ENCODE results near the gene ERRFI1.
"Not testable (repeated sequence)": the region's sequence is repeated elsewhere in the genome, so short reads cannot be mapped to it uniquely, and the experiment has no call there.

Gene ERRFI1

DNA sequence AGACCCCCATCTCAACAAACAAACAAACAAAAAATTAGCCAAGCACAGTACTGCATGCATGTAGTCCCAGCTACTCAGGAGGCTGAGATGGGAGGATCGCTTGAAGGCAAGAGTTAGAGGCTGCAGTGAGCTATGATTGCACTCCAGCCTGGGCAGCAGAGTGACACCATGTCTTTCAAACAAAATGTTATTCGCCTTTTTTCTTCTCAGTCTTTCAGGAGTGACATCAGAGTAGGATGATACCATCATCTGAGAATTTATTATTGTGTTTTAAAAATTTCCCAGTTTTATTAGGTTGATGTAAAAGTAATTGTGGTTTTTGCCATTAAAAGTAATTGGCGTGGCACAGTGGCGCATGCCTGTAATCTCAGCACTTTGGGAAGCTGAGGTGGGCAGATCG, 53.8 kb downstream of the ERRFI1 start:
- H3K27ac ChIP-seq (ENCODE audit: low read length), result no peak overlapping the region

DNA sequence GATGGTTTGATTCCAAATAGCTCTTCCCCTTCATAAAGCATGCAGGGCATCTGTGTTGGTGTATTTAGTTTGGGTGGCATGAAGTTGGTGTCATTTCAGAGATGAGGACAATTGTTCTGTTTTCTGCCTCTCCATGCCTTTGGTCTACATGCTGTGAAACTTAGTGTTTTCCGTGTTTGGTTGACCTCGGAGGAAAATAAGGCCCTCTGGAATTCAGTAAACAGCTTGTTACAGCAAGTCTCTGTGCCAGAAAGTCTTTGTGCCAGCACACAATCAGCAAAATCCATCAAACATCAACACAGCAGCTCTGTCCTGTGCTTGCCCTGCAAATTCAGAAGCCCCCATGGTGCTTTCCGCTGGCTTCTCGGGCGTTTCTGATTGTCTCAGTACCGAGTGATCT, 55.1 kb downstream of the ERRFI1 start:
- Histone ChIP-seq H3K27ac (ENCODE audit: low read length) (no peak overlapping the region), H3K4me3 (ENCODE audit: low read length) (no peak overlapping the region), H3K27me3 (ENCODE audit: control insufficient read depth, insufficient read depth, low read length) (no peaks in the 10 kb centered on the region), H3K36me3 (ENCODE audit: control insufficient read depth, low read depth, low read length) (peaks cover 59% of the 10 kb centered on the region), H3K9me3 (ENCODE audit: control insufficient read depth, low read depth, low read length) (no peaks in the 10 kb centered on the region), H3K9ac (ENCODE audit: low read length) (no peak overlapping the region), H3K4me1 (ENCODE audit: control insufficient read depth, low read depth, low read length) (no peaks in the 10 kb centered on the region)

More for the DNA sequence above, 53.8 kb downstream of the ERRFI1 start:
- Histone ChIP-seq H3K9me3 (ENCODE audit: control insufficient read depth, low read depth, low read length) (no peaks in the 10 kb centered on the region), H3K27me3 (ENCODE audit: control insufficient read depth, insufficient read depth, low read length) (no peaks in the 10 kb centered on the region), H3K9ac (ENCODE audit: low read length) (no peak overlapping the region), H3K4me1 (ENCODE audit: control insufficient read depth, low read depth, low read length) (no peaks in the 10 kb centered on the region), H3K4me3 (ENCODE audit: low read length) (no peak overlapping the region), H3K36me3 (ENCODE audit: control insufficient read depth, low read depth, low read length) (peaks cover 56% of the 10 kb centered on the region)

DNA sequence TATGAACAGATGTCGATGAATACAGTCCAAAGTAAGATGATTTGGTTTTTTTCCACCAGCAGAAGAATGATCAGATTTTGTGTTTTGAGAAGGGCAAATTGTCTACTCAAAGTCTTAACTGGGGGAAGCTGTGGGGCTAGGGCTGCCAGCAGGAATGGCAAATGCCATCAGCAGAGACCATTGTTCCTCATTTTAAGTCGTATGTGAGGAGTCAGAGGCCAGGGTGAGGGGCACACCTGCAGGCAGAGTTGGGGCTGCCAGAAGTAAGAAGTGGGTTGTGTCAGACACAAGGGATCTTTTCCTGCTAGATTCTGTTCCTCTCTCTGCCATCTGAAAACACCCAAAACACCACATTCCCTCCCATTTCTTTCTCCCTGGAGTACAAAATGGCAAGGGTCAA, 55.9 kb downstream of the ERRFI1 start:
- peaks cover 65% of the 10 kb centered on the region for H3K36me3 ChIP-seq (ENCODE audit: control insufficient read depth, low read depth, low read length)
- H3K27ac ChIP-seq (ENCODE audit: low read length), result no peak overlapping the region

DNA sequence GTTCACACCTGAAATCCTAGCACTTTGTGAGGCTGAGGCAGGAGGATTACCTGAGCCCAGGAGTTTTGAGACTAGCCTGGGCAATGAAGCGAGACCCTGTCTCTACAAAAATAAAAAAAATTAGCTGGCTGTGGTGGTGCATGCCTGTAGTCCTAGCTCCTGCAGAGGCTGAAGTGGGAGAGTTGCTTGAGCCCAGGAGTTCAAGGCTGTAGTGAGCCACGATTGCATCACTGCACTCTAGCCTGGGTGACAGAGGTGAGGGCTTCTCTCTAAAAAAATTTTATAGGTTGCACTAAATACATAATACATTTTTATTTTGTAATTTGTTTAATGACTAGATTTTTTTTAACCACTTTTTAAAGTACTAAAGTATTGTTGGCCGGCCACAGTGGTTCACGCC, 58.5 kb downstream of the ERRFI1 start:
- Histone ChIP-seq H3K27ac (ENCODE audit: low read length) (no peak overlapping the region), H3K27me3 (ENCODE audit: control insufficient read depth, insufficient read depth, low read length) (no peaks in the 10 kb centered on the region), H3K4me3 (ENCODE audit: low read length) (no peak overlapping the region), H3K9ac (ENCODE audit: low read length) (no peak overlapping the region), H3K36me3 (ENCODE audit: control insufficient read depth, low read depth, low read length) (peaks cover 79% of the 10 kb centered on the region), H3K9me3 (ENCODE audit: control insufficient read depth, low read depth, low read length) (no peaks in the 10 kb centered on the region), H3K4me1 (ENCODE audit: control insufficient read depth, low read depth, low read length) (no peaks in the 10 kb centered on the region)

More for the DNA sequence above, 55.9 kb downstream of the ERRFI1 start:
- no peak overlapping the region for H3K4me3 ChIP-seq (ENCODE audit: low read length)
- no peaks in the 10 kb centered on the region for H3K27me3 ChIP-seq (ENCODE audit: control insufficient read depth, insufficient read depth, low read length)
- no peaks in the 10 kb centered on the region for H3K9me3 ChIP-seq (ENCODE audit: control insufficient read depth, low read depth, low read length)
- H3K4me1 ChIP-seq (ENCODE audit: control insufficient read depth, low read depth, low read length), result no peaks in the 10 kb centered on the region
- H3K9ac ChIP-seq (ENCODE audit: low read length), result no peak overlapping the region

DNA sequence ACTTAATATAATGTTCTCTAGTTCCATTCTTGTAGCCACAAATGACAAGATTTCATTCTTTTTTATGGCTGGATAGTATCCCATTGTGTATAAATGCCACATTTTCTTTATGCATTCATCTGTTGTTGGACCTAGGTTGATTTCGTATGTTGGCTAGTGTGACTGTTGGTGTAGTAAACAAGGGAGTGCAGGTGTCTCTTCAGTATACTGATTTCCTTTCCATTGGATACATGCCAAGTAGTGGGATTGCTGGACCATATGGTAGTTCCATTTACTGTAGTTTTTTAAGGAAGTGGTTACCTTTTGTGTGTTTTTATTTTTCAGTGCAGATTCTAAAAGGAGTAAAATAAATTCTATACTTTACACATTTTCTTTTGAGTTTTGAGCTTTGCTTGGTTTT, 58.9 kb downstream of the ERRFI1 start:
- H3K4me3 ChIP-seq (ENCODE audit: low read length), result no peak overlapping the region
- no peak overlapping the region for H3K27ac ChIP-seq (ENCODE audit: low read length)
- H3K9ac ChIP-seq (ENCODE audit: low read length), result no peak overlapping the region
- H3K9me3 ChIP-seq (ENCODE audit: control insufficient read depth, low read depth, low read length), result no peaks in the 10 kb centered on the region
- H3K27me3 ChIP-seq (ENCODE audit: control insufficient read depth, insufficient read depth, low read length), result no peaks in the 10 kb centered on the region
- peaks cover 4% of the 10 kb centered on the region for H3K4me1 ChIP-seq (ENCODE audit: control insufficient read depth, low read depth, low read length)
- H3K36me3 ChIP-seq (ENCODE audit: control insufficient read depth, low read depth, low read length), result peaks cover 75% of the 10 kb centered on the region

DNA sequence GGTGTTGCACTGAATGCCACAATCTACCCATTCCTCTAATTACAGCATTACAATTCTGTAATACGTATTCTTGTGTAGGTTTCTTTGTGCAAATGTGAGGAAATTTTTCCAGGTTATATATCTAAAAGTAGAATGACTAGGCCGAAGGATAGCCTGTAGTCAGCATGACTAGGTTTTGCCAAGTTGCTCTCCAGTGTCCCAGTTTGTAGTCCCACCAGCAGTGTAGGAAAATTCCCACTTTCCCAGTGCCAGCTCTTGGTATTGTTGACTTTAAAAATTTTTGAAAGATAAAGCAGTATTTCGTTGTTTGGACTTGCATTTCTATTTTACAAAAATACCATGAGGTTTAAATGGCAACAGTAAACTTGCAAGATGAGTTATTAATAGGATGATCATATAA, 61.6 kb downstream of the ERRFI1 start:
- Histone ChIP-seq H3K4me1 (ENCODE audit: control insufficient read depth, low read depth, low read length) (peaks cover 12% of the 10 kb centered on the region), H3K4me3 (ENCODE audit: low read length) (no peak overlapping the region), H3K36me3 (ENCODE audit: control insufficient read depth, low read depth, low read length) (peaks cover 53% of the 10 kb centered on the region), H3K27me3 (ENCODE audit: control insufficient read depth, insufficient read depth, low read length) (no peaks in the 10 kb centered on the region), H3K9me3 (ENCODE audit: control insufficient read depth, low read depth, low read length) (no peaks in the 10 kb centered on the region), H3K27ac (ENCODE audit: low read length) (no peak overlapping the region), H3K9ac (ENCODE audit: low read length) (no peak overlapping the region)

DNA sequence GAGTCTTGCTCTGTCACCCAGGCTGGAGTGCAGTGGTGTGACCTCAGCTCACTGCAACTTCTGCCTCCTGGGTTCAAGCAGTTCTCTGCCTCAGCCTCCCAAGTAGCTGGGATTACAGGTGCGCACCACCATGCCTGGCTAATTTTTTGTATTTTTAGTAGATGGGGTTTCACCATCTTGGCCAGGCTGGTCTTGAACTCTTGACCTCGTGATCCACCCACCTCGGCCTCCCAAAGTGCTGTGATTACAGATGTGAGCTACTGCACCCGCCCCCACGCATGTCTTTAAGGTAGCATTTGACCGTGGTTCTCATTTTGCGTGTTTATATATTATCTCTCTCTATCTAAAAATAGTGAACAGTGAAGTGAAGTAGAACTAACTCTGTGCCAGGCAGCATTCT, 62.3 kb downstream of the ERRFI1 start:
- not testable (repeated sequence) for H3K9ac ChIP-seq (ENCODE audit: low read length); H3K27ac ChIP-seq (ENCODE audit: low read length); H3K27me3 ChIP-seq (ENCODE audit: control insufficient read depth, insufficient read depth, low read length); H3K4me3 ChIP-seq (ENCODE audit: low read length); H3K9me3 ChIP-seq (ENCODE audit: control insufficient read depth, low read depth, low read length)
- H3K4me1 ChIP-seq (ENCODE audit: control insufficient read depth, low read depth, low read length), result peaks cover 12% of the 10 kb centered on the region
- peaks cover 47% of the 10 kb centered on the region for H3K36me3 ChIP-seq (ENCODE audit: control insufficient read depth, low read depth, low read length)

DNA sequence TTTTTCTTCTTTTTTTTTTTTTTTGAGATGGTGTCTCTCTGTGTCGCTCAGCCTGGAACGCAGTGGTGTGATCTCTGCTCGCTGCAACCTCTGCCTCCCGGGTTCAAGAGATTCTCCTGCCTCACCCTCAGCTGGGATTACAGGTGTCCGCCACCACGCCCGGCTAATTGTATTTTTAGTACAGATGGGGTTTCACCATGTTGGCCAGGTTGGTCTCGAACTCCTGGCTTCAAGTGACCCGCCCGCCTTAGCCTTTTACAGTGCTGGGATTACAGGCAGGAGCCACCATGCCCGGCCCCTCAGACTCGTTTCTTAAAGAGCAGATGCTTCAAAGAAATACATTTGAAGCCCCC, 62.8 kb downstream of the ERRFI1 start:
- H3K9ac ChIP-seq (ENCODE audit: low read length); H3K9me3 ChIP-seq (ENCODE audit: control insufficient read depth, low read depth, low read length); H3K4me3 ChIP-seq (ENCODE audit: low read length); H3K27ac ChIP-seq (ENCODE audit: low read length); H3K27me3 ChIP-seq (ENCODE audit: control insufficient read depth, insufficient read depth, low read length): not testable (repeated sequence)
- H3K36me3 ChIP-seq (ENCODE audit: control insufficient read depth, low read depth, low read length), result peaks cover 43% of the 10 kb centered on the region
- peaks cover 12% of the 10 kb centered on the region for H3K4me1 ChIP-seq (ENCODE audit: control insufficient read depth, low read depth, low read length)

DNA sequence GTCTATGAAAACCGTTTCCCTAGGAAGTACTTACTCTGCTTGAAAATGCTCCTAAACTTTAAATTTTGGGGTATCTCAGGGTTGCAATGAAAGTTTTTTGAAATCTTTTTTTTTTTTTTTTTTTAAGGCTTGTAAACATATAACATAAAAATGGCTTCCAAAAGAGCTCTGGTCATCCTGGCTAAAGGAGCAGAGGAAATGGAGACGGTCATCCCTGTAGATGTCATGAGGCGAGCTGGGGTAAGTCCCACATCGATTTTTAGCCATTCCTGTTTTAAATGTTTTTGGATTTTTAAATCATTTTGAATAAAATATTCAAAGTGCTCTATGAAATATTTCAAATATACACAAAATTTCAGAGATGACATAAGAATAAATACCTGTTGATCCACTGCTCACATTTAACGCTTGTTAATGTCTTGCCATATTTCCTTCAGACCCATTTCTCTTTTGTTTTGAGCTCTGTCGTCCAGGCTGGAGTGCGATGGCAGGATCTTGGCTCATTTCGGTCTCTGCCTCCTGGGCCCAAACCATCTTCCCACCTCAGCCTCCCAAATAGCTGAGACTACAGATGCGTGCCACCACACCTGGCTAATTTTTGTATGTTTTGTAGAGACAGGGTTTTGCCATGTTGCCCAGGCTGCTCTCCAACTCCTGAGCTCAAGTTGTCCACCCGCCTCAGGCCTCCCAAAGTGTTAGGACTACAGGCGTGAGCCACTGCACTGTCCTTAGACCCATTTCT, 63.3 kb downstream of the ERRFI1 start:
- no peak overlapping the region for H3K27ac ChIP-seq (ENCODE audit: low read length)

DNA sequence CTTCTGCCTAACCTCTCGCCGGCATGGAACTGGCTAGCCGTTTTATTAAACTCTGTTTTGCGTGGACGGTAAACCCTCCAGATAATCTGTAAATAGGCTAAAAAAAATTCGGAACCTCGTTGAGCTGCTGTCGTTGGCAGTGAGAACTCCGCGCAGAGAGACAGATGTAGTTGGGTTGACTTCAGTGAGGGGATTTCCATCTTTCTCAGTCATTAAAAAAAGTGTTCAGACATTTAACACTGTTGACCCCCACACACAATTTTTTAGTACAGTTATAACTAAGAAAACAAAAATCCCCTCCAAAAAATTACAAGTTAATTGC, 64.1 kb downstream of the ERRFI1 start:
- peak overlapping the region; percentile 70 for H3K27ac ChIP-seq (ENCODE audit: low read length)
- H3K27me3 ChIP-seq (ENCODE audit: control insufficient read depth, insufficient read depth, low read length), result no peaks in the 10 kb centered on the region

More for the DNA sequence above, 63.3 kb downstream of the ERRFI1 start:
- H3K9ac ChIP-seq (ENCODE audit: low read length), result peak overlapping the region; percentile 92
- peaks cover 43% of the 10 kb centered on the region for H3K36me3 ChIP-seq (ENCODE audit: control insufficient read depth, low read depth, low read length)
- peak overlapping the region; percentile 94 for H3K4me3 ChIP-seq (ENCODE audit: low read length)
- peaks cover 12% of the 10 kb centered on the region for H3K4me1 ChIP-seq (ENCODE audit: control insufficient read depth, low read depth, low read length)
- no peaks in the 10 kb centered on the region for H3K9me3 ChIP-seq (ENCODE audit: control insufficient read depth, low read depth, low read length)
- no peaks in the 10 kb centered on the region for H3K27me3 ChIP-seq (ENCODE audit: control insufficient read depth, insufficient read depth, low read length)

More for the DNA sequence above, 64.1 kb downstream of the ERRFI1 start:
- no peaks in the 10 kb centered on the region for H3K9me3 ChIP-seq (ENCODE audit: control insufficient read depth, low read depth, low read length)
- peaks cover 36% of the 10 kb centered on the region for H3K36me3 ChIP-seq (ENCODE audit: control insufficient read depth, low read depth, low read length)
- peaks cover 12% of the 10 kb centered on the region for H3K4me1 ChIP-seq (ENCODE audit: control insufficient read depth, low read depth, low read length)
- peak overlapping the region; percentile 94 for H3K4me3 ChIP-seq (ENCODE audit: low read length)
- peak overlapping the region; percentile 92 for H3K9ac ChIP-seq (ENCODE audit: low read length)

Data from iPS-18a (cell line).